ENCODE results near the gene KDM4B.

- TF ChIP-seq POLR2A (IDR thresholded peaks at IDR 0.05; ENCODE audit: low read length) (no peak), GATA1 (IDR thresholded peaks at IDR 0.05; ENCODE audit: low read depth, low read length) (no peak)
These were observed 213.8 kb downstream of the KDM4B start for GRCh38 chr19:5182751-5183150.
